ENCODE results near the gene IMPG2. TPM values are rescaled to one million over a fixed set of nuclear protein-coding genes. Genes with fewer than 3 reads are reported as not detected.

IMPG2 gene
- total RNA-seq, 4 donors from 2014 or later: 0.05 to 0.13 (median 0.11) TPM; not detected in 1

DNA sequence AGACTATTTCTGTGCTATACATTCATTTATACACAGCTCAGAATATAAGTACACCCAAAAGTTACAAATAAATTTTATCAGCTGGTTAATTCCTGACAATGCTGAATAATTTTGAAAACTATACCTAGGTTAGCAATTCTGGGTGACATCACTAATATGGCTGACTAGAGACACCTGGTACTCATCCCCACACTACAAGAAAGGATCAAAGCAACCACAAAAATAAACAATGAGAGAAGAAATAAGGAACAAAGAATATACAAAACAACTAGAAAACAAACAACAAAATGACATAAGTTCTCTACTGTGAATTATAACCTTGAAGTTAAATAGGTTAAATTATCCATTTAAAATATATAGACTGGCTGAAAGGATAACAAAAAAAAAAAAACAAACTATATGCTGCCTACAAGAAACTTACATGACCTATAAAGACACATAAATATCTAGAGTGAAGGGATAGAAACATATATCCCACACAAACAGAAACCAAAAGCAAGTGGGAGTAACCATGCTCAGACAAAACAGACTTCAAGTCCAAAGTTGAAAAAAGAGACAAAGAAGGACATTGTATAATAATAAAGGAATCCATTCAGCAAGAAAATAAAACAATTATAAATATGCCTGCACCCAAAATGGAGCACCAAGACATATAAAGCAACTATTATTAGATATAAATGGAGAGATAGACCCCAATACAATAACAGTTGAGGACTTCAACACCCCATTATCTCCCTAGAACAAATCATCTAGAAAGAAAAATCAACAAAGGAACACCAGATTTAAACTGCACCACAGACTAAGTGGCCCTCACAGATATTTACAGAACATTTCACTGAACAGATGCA, 57.8 kb downstream of the IMPG2 start:
- no peak for TF ChIP-seq CTCF (IDR thresholded peaks at IDR 0.05)
- no peak for TF ChIP-seq POLR2A (IDR thresholded peaks at IDR 0.05)
- no peak overlapping the region for H3K4me3 ChIP-seq (ENCODE audit: low read depth, poor library complexity, severe bottlenecking)
- intact Hi-C loops (cut with DNase I; ENCODE audit: low total_unique reads): no loop called here
- DNase-seq (ENCODE audit: low spot score in 2 of 2): no peak

DNA sequence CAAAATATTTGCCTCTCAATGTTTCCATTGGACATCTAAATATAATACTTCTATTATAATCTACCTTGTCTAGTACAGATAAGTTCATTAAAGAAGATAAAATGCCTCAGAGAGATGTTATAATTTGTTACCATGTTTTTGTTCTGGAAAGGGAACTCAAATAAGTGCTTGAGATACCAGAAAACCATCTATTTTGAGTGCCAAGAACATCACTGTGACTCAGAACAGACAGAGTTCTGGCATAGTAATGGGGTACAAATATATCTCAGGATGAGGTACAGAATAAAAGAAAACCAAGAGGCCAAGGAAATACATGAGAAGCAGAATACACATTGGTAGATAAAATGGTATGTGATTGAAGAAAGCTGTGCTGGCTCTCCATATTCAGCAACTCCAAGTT, 58.9 kb downstream of the IMPG2 start:
- intact Hi-C loops (cut with DNase I; ENCODE audit: low total_unique reads): no loop called here
- TF ChIP-seq CTCF (IDR thresholded peaks at IDR 0.05): no peak
- no peak for TF ChIP-seq POLR2A (IDR thresholded peaks at IDR 0.05)
- H3K4me3 ChIP-seq (ENCODE audit: low read depth, poor library complexity, severe bottlenecking): no peak overlapping the region
- no peak for DNase-seq (ENCODE audit: low spot score in 2 of 2)

DNA sequence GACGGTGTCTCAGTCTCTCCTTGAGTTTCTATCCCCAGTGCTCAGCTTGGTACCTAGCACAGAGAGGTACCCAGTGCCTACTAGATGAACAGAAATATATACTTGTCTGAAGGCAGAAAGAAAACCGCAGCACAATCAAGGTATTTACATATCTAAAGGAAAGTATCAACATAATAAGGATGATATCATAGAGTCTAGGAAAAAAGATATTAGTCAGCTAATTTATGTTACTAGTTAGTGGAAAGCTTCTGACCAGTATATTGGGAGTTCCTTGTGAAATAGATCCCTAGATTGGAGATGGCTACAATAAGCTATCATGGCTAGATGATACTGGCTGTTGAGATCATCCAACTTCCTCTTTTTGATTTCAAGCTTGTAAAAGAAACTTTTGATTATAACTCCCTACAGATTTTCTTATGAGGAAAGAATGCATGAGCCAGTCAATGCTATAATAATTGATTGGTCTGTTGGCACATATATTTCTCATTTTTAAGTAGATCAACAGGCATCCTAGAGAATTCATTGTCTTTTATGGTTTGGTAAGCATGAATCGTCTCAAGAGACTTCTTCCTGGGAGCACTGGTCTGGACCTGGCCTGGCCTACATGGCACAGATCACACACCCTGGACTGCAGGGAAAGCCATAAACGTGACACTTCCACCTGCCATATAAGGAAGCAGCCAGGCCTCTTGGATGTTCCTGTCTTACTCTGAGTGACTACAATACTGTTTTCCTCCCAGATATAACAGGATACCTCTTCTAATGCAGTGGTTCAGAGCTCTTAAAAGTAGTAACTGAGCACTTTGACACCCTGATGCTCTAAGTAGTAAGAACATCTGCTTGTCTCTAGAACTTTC, 60.7 kb downstream of the IMPG2 start:
- no peak overlapping the region for H3K4me3 ChIP-seq (ENCODE audit: low read depth, poor library complexity, severe bottlenecking)
- intact Hi-C loops (cut with DNase I; ENCODE audit: low total_unique reads): no loop called here
- DNase-seq (ENCODE audit: low spot score in 2 of 2): no peak
- 68 to 73% methylated on average over 4 of the region's 4 CpGs for WGBS, 2 donors
- TF ChIP-seq CTCF (IDR thresholded peaks at IDR 0.05) (no peak), POLR2A (IDR thresholded peaks at IDR 0.05) (no peak)

DNA sequence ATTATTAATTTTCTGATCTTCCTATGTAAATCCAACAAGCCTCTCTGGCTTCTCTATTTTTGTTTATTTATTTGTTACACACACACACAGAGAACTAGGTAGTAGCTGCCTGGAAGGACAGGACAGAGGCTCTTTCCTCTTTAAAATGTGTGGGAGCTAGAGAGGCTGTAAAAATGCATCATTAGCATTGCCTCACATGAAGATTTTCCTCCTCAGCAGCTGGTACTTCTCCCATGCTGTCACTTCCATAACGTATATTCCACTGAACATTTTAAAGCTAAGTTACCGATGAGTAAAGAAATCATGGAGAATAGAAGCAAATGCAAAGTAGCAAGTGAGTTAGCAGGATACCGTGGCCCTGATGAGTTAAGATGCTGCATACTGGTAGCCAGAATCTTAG, 63.9 kb downstream of the IMPG2 start:
- DNase-seq (ENCODE audit: low spot score in 2 of 2): no peak

DNA sequence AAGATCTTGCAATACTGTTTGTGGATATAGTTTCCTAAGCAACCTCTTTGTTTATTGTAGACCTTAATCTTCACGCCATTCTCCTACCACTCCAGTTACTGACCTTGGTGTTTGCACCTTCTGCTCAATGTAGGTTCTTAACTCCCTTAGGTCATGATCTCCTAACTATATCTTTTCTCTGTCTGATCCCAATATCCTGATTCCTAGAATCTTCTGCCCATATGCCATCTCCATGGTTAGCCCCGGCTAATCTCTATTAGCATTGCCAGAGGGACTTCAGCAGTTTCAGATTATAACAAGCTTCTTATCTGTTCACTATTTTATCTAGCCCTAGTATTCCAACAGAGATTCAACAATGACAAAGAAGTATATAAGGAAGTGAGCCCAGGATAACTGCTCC, 64.9 kb downstream of the IMPG2 start:
- 85 to 89% methylated on average over 2 of the region's 2 CpGs for WGBS, 2 donors
- TF ChIP-seq POLR2A (IDR thresholded peaks at IDR 0.05) (no peak), CTCF (IDR thresholded peaks at IDR 0.05) (no peak)
- no peak overlapping the region for H3K4me3 ChIP-seq (ENCODE audit: low read depth, poor library complexity, severe bottlenecking)
- intact Hi-C loops (cut with DNase I; ENCODE audit: low total_unique reads): no loop called here
- DNase-seq (ENCODE audit: low spot score in 2 of 2): no peak

More for the DNA sequence above, 63.9 kb downstream of the IMPG2 start:
- no peak overlapping the region for H3K4me3 ChIP-seq (ENCODE audit: low read depth, poor library complexity, severe bottlenecking)
- intact Hi-C loops (cut with DNase I; ENCODE audit: low total_unique reads): no loop called here
- no peak for TF ChIP-seq POLR2A (IDR thresholded peaks at IDR 0.05)
- no peak for TF ChIP-seq CTCF (IDR thresholded peaks at IDR 0.05)
- WGBS, 2 donors: 88 to 93% methylated on average over 3 of the region's 3 CpGs

Data from lower leg skin (tissue), 4 donors.